GM19467 (cell line): ENCODE data around the gene GATAD2A.

Experiments
- ATAC-seq: cut with Tn5 transposase; IDR thresholded peaks from one replicate; pipeline ENCODE4 v1.9.1; 2021; ENCODE audit warnings: mild to moderate bottlenecking, moderate library complexity; ENCODE audit not compliant: unreplicated experiment

GATAD2A gene

DNA sequence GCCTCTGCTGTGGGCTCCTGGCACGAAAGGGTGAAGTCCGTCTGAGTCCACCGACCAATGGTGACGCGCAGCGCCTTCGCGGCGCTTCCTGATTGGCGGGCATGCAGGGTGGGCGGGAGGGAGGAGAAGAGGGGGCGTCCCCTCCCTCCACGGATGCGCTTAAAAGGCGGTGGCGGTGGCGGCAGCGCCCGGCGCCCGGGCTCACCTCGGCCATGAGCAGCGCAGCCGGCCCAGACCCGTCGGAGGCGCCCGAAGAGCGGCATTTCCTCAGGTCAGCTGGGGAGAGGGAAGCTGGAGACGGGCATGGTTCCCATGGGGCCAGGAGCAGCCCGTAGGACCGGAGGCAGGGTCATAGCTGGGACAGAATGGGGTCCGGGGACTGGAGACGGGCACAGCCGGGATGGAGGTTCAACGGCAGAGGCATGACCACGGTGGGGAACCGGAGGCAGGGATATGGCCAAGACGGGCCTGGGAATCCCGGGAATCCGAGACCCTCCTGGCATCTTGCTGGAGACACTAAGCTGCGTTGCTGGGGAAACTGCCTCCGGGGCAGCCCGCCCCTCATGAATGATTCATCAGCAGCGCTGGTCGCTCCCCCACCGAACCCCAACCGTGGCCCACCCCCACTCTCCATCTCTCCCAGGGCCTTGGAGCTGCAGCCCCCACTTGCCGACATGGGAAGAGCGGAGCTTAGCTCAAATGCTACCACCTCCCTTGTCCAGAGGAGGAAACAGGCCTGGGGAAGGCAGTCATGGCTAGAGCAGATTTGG lies 123.4 kb downstream of the GATAD2A start, which contains the start of gene YJEFN3:
TSS of gene YJEFN3 (plus strand) at position 191 of the 770 bp plus-strand sequence. CDS start at position 213, 22 bp downstream.
- no peak for ATAC-seq

GRCh38 chr19:19529783-19530422 lies 124.4 kb downstream of the GATAD2A start:
- ATAC-seq, result no peak

GRCh38 chr19:19530423-19530804 lies 124.9 kb downstream of the GATAD2A start:
- ATAC-seq, result no peak

GRCh38 chr19:19530889-19531288 lies 125.4 kb downstream of the GATAD2A start:
- no peak for ATAC-seq

DNA sequence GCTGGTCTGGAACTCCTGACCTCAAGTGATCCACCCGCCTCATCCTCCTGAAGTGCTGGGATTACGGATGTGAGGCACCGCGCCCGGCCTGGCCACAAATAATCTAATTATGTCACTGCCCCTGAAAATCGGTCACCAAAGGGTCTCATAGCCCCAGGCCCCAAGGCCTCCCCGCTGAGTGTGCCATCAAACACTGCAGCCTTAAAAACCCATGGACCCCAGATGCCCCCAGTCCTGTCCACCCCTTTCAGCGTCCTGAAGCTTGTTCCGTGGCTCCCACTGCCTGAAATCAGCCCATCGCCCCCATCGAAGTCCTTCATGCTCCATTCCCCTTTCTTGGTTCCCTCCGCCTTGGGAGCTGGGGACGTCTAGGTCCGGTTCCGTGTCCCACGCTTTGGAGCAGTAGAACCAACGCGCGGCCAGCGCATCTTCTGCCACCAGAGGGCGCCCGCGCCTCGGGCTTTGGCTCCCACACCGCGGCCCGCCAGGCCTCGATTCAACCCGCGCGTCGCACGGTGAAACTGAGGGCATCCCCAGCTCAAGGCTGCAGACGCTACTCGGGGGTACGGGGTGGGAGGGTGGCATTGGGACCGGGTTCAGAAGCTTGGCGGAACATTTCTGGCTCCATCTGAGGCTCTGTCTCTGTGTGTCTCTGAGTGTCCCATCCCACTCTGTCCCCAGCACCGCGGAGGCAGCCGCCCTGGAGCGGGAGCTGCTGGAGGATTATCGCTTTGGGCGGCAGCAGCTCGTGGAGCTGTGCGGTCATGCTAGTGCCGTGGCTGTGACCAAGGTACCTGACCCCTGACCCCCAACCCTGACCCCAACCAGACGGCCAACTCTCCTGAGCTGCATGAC lies 126.7 kb downstream of the GATAD2A start:
- ATAC-seq, result no peak

DNA sequence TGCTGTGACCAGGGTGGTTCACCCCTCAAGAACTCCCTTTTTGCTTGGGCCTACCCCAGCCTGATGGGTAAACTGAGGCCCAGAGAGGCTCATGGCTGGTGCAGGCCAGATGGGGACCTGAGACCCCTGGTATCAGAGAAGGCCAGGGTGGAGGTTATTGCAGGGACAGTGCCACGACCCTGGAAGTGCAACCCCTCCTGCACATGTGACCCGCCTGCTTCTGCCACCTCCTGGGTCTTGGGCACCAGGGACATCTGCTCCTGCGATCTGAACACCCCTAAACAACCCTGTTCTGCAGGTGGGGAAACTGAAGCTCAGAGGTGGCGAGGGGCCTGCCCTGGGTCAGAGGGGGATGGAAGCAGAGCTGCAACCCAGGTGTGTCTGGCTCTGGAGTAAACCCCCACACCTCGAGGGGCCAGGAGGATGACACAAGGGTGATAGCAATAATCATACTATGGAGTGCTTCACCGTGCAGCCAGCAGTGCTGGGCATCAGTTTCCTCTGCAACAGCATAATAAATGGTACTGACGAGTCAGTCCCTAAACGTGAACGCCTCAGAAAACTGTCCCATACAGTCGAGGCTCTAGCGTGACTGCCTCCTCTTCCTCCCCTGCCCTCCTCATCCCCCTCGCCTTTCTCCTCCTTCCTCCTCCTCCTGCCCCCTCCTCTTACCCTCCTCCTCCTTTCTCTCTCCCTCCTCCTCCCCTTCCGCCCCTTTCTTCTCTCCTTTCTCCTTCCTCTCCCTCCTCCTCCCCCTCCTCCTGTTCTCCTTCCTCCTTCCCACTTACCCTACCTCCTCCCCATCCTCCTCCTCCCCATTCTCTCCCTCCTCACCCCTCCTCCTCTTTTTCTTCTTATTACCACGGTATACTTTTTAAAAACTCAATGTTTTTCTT lies 127.6 kb downstream of the GATAD2A start:
- ATAC-seq, result no peak

GRCh38 chr19:19533841-19534240 lies 128.4 kb downstream of the GATAD2A start:
- ATAC-seq, result no peak

- no peak for ATAC-seq
These were observed 129.2 kb downstream of the GATAD2A start for GRCh38 chr19:19534556-19535265.

- ATAC-seq, result no peak
These were observed 130.1 kb downstream of the GATAD2A start for GRCh38 chr19:19535311-19536191.

- ATAC-seq, result no peak
These were observed 131.9 kb downstream of the GATAD2A start for GRCh38 chr19:19537075-19538048.

- ATAC-seq, result no peak
These were observed 132.7 kb downstream of the GATAD2A start, which contains the start of gene CILP2 for GRCh38 chr19:19538061-19538784. Gene CILP2, plus strand, starts transcription at chr19:19538265. Its CDS starts 85 bp downstream, at chr19:19538350.

- no peak for ATAC-seq
These were observed 133.3 kb downstream of the GATAD2A start for GRCh38 chr19:19538785-19539166.

- ATAC-seq, result no peak
These were observed 134.2 kb downstream of the GATAD2A start for GRCh38 chr19:19539698-19540063.

GRCh38 chr19:19540064-19540714 lies 134.7 kb downstream of the GATAD2A start:
- ATAC-seq, result no peak

DNA sequence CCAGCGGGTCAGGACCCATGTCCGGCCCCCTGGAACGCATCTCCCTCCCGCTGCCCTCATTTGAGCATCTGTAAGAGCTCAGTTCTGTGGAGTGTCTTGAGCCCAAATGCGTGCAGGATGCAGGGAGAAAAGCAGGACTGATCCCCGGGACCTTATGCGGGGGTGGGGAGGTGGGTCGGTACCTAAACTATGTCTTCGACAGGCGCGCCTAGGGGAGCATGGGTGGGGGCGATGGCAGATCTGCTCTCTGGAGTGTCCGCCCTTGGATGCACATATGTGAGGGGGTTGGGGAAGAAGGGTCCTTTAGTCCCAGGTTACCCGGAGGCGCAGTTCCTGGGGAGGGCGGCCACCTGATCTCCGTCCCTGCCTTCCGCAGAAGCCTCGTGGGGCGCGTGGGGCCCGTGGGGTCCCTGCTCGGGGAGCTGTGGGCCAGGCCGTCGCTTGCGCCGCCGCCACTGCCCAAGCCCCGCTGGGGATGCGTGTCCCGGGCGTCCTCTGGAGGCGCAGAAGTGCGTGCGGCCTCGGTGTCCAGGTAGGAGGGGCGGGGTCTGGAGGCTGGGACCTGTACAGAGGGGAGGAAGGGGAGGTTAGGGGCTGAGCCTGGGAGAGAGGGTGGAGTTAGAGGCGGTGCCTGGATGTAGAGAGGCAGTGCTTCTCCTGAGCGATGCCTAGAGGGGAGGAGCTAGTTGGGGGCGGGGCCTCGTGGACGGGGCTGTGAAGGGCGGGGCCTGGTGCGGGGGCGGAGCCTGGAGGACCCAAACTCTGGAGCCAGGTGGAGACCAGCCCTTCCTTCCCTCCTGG lies 135.4 kb downstream of the GATAD2A start:
- ATAC-seq, result no peak

DNA sequence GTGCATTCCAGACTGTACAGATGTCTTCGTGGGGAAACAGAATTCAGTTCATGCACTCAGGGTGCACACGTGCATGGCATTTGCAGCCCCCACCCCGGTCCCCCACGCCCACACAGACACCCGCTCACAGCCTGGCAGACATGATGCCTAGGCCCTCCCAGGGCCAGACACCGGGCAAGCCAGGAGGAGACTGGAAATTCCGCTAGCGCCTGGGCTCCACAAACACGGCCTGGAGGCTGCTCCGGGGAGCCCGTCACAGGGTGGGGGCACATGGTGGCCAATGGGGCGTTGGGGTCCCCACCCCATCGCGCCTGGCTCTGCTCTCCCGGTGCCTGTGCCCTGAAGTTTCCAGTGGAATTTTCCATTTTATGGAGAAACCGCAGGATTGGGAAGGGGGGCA lies 136.1 kb downstream of the GATAD2A start:
- no peak for ATAC-seq
